DMS53 treated with DMSO at 0.1 percent for 48 hours (cell line): ENCODE measurements around the gene NOP53.
A peak's percentile ranks its signal among the peaks of the same experiment; 100 is the strongest.
"Not testable (repeated sequence)": the region's sequence is repeated elsewhere in the genome, so short reads cannot be mapped to it uniquely, and the experiment has no call there.

Experiments
- DNase-seq: peaks from one replicate; lab custom pipeline; 2025; ENCODE audit not compliant: unreplicated experiment; lab: John Stamatoyannopoulos, UW

The NOP53 gene

DNA sequence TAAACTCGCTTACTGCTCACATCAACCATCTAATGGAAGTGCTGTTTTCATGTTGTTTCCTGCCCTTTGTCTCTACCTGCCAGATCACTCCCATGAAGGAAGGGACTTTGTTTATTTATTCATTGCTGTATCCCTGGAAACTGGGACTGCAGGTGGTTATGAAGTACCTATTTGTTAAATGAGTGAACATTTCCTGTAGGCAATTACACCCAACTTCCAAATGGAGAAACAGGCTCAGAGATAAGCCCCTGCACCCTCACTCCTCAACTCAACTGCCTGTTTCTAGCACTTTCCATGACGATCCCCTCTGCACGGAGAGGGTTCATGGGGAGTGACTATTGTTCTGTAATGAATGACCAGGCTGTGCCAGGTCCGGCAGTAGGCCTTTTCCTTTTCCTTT, 31.2 kb downstream of the NOP53 start:
- DNase-seq = peak; percentile 97

DNA sequence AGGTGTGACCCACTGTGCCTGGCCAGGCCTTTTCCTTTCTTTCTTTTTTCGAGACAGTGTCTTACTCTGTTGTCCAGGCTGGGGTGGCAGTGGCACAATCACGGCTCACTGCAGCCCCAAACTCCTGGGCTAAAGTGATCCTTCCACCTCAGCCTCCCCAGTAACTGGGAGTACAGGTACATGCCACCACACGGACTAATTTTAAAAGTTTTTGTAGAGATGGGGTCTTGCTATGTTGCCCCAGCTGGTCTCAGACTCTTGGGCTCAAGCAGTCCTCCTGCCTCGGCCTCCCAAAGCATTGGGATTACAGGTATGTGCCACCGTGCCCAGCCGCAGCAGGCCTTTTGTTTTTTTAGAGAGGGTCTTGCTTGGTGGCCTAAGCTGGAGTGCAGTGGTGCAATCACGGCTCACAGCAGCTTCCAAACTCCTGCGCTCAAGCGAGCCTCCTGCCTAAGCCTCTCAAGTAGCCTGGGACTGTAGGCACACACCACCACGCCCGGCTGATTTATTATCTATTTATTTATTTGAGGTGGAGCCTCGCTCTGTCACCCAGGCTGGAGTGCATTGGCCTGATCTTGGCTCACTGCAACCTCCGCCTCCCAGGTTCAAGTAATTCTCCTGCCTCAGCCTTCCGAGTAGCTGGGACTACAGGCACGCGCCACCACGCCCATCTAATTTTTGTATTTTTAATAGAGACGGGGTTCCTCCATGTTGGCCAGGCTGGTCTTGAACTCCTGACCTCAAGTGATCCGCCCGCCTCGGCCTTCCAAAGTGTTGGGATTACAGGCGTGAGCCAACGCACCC, 32.1 kb downstream of the NOP53 start:
- DNase-seq = not testable (repeated sequence)

DNA sequence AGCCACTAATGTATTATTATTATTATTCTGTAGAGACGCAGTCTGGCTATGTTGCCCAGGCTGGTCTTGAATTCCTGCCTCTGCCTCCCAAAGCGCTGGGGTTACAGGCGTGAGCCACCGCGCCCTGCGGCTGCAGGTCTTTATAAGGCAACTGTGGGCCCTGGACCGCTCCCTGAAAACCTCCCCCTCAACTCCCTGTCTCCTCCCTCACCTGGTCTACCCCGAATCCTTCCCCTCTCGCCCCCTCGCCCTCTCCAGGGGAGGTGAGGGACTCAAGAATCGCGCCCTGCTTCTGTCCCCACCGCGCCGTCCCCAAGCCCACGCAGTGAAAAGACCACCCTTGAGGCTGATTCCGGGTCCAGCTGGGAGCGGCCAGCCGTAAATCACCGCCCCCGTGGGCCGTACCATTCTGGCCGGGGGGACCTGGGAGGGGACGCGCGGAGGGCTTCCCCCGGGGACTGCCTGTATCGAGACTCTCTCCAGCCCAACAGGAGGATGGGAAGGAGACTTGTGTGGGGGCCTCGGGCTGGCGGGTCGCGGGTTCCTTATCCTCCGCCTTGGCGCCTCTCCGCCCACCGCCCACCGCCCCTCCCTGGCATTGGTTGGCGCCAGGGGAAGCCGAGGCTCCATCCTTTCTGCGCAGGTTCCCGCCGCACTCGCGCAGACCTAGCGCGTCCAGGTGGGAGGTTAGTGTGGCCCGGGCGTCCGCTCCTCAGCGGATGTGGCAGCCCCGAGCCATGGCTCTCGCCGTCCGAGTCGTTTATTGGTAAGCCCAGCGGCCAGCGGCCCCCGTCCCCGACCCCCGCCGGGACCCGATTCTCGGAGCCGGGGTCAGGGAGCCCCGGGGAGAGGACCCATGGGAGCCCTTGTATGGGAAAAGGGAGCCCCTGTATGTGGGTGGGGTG, 33.0 kb downstream of the NOP53 start, which contains the start of gene SELENOW:
Gene SELENOW (plus strand): TSS at position 655 of the 905 bp plus-strand sequence. CDS start 83 bp downstream, at position 738.
- DNase-seq = peak; percentile 66

DNA sequence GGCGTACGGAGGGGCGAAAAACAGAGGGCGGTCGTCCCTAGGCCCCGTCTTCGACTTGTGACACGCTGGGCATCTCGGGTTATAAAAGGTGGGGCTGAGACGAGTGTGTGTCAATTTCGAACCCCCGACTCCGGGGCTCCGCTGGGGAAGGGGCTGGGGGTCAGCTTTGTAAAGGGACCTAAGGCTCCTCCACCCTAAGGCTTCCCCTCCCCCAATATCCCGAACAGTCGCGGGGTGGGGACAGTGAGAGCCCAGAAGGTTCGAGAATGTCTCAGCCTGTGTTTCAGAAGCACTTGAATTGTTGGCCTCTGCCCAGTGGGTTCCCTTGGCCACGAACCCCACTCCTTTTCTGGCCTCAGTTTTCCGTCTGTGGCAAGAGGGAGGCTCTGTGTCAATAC, 33.6 kb downstream of the NOP53 start:
- no peak for DNase-seq

DNA sequence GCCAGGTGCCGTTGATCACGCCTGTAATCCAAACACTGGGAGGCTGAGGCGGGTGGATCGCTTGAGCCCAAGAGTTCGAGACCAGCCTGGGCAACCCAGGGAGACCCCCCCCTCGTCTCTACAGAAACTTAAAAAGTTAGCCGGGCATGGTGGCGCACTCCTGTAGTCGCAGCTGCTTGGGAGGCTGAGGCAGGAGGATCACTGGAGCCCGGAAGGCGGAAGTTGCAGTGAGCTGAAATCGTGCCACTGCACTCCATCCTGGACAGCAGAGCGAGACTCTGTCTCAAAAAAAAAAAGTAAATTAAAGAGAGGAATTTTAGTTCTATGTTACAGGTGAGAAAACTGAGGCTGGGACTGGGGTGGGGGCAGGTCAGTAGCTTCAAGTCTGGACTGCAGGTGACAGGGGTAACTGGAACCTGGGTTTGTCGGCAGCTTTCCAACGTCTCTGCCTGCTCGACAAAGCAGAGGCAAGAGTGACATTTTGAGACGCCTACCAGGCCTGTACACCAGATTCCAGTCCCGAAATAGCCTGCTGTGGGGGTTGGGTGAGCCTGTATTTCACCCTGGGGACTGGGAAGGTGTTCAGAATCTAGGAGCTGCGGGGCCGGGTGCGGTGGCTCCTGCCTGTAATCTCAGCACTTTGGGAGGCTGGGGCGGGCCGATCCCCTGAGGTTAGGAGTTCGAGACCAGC, 34.3 kb downstream of the NOP53 start:
- no peak for DNase-seq

DNA sequence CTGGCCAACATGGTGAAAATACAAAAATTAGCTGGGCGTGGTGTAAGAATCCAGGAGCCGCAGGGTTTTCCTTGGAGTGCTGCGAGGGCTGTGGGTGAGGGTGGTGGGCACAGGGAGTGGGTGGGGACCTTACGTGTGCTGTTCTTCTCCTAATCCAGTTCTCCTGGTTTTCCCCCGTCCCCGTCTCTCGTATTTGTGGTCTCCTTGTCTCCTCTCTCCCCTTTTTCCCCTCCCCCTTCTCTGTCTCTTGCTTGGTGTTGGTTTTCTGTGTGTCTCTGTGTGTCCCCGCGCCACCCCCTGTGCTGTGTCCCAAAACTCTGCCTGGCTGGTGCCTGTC, 34.8 kb downstream of the NOP53 start:
- no peak for DNase-seq

DNA sequence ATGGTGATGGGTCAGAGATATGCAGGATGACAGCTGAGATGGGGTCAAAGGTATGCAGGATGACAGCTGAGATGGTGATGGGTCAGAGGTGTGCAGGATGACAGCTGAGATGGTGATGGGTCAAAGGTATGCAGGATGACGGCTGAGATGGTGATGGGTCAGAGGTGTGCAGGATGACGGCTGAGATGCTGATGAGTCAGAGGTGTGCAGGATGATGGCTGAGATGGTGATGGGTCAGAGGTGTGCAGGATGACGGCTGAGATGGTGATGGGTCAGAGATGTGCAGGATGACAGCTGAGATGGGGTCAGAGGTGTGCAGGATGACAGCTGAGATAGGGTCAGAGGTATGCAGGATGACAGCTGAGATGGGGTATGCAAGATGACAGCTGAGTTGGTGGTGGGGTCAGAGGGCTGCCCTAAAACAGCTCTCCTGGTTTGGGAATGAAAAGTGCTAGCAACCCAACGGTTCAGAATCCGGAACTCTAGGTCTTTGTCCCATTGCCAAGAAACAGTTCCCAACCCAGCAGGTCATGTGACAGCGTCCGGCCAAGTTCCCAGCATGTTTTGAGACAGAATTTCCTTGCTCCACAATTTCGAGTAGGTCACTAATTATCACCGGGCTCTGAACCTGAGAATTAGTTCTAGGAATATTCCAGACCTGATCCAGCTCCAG, 36.4 kb downstream of the NOP53 start:
- DNase-seq = no peak

DNA sequence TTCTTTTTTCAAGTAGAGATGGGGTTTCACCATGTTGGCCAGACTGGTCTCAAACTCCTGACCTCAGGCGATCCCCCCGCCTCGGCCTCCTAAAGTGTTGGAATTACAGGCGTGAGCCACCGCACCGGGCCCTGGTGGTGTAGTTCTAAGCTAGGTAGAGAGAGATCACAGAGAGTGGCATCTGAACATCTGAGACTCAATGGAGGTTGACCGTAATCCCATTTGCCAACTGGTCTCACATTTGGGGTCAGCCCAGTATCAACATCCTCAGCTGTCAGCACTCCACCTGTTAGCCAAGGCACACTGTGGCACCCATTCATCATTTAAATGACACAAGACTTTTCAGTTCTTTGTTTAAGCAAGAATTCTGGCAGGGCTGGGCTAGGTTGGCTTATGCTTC, 41.2 kb downstream of the NOP53 start:
- DNase-seq = no peak

DNA sequence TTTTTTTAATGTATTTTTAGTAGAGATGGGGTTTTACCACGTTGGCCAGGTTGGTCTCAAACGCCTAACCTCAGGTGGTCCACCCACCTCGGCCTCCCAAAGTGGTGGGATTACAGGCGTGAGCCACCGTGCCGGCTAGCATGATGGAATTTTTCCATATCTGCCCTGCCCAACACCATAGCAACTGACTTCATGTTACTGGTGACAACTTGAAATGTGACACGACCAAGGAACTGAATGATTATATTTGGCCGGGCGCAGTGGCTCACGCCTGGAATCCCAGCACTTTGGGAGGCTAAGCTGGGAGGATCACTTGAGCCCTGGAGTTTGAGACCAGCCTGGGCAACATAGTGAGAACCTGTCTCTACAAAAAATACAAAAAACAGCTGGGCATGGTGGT, 42.0 kb downstream of the NOP53 start:
- not testable (repeated sequence) for DNase-seq

DNA sequence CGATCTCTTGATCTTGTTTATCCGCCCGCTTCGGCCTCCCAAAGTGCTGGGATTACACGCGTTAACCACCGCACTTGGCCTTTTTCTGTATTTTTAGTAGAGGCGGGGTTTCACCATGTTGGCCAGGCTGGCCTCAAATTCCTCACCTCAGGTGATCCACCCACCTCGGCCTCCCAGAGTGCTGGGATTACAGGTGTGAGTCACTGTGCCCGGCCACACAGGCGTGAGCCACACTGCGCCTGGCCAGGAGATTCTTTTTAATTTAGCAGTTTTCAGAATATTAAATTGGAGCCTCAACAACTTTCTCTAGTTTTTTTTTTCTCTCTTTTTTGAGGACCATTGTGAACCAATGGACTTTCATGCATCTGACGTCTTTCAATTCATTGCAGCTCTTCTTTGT, 44.5 kb downstream of the NOP53 start:
- not testable (repeated sequence) for DNase-seq

DNA sequence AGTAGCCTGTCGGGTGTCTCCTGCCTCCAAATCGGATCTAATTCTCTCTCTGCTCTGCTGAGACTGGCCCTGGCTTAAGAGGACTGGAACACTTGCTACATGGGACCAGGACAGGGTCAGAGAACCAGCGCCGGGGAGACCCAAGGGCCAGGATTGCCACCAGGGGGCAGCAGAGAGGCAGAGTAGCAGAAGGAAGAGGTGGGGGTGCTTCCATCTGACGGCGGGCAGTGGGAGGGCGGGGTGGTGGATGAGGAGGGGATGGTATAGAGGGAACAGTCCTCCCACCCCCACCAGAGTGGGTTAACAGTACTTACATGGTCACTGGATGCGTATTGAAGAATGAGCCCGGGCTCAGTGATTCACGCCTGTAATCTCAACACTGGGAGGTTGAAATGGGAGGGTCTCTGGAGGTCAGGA, 45.1 kb downstream of the NOP53 start:
- DNase-seq = no peak

DNA sequence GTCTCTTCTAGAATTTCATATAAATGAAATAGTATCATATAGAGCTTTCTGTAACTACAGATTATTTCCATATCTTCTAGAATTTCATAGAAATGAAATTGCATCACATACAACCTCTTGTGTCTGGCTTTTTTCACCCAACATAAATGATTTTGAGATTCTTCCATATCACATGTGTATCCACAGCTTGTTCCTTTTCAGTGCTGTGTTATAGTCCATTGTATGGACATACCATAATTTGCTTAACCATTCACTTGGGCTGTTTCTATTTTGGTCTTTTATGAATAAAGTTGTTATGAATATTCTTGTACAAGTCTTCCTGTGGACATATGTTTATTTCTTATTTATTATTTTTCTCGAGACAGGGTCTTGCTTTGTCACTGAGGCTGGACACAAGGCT, 47.3 kb downstream of the NOP53 start:
- no peak for DNase-seq

DNA sequence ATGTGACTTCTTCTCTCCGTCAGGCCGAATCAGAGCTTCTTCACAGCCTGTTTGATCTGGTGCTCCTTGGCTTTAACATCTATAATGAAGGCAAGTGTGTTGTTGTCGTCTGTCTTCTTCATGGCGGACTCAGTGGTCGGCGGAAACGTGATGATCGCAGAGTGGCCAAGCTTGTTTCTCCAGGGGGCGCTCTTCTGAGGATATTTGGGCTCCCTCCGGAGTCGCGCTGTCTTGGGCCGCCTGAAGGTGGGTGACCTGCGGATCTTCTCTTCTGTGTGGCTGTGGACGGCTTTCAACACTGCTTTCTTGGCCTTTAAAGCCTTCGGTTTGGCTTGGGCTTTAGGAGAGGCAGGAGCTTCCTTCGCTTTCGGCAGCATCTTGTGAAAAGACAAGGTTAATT, 49.2 kb downstream of the NOP53 start:
- no peak for DNase-seq

DNA sequence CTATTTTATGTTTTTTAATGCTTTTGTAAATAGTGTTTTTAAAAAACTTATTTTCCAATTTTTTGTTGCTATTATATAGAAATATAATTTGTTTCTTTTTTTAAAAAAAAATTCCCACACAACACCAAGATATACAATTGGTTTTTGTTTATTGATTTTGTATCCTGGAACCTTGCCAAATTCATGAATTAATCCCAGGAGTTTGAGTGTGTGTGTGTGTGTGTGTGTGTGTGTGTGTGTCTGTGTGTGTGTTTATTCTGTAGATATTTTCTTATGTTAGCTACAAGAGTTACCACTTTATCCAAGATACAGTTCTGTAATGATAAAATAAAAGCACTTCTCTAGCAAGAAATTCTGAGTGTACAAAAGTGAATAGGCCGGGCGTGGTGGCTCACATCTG, 51.4 kb downstream of the NOP53 start:
- no peak for DNase-seq

DNA sequence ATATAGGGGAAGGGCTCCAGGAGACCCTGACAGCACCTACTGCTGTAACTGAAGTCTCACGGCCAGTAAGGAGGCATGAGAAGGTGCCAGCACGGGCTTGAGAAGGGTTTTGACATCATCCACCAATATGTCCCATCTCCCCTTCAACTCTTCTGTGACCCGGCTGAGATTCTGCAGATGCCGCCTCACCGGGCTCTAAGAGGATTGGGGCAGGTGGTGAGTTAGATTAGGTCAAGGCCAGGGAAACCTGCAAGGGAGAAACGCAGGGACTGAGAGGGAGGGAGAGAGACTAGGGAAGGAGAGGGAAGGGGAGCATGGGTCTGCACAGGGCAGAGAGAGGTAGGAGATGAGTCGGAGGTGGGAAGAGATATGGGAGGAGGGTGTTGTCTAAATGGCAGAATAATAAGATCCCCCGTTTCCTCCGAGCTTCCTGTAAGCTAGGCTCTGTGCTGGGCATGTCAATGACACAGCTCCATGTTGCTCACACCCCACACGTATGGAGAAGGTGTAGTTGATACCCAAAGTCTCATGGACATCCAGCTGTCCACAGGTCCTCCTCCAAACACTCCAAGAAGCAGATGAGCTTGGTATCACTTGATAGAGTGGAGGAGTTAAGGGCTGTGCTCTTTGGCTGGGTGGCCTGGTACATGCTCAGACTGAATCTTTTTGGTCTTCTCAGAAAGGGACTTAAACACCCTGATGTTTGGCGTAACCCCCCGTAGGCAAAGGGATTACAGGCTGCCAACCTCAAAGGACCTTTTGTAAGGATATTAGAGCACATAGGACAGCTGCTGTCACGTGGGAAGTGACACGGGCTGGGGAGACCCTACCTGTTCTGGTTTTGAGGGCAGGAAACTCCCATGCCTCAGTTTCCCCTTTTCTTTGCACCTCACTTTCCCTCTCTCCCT, 52.9 kb downstream of the NOP53 start:
- no peak for DNase-seq

DNA sequence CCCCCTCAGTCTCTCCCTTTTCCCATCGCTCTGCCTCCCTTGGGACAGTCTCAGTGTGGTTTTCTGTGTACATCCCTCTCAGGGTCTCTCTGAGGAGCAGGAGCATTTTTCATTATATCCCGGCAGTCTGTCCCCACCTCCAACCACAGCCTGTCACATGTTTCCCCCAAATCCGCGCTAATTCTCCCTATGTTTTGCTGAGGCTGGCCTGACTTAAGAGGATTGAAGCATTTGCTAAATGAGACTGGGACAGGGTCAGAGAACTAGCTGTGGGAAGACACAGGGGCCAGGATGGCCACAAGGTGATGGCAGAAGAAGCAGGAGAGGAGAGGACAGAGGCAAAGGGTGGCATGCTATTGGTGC, 53.5 kb downstream of the NOP53 start:
- no peak for DNase-seq

DNA sequence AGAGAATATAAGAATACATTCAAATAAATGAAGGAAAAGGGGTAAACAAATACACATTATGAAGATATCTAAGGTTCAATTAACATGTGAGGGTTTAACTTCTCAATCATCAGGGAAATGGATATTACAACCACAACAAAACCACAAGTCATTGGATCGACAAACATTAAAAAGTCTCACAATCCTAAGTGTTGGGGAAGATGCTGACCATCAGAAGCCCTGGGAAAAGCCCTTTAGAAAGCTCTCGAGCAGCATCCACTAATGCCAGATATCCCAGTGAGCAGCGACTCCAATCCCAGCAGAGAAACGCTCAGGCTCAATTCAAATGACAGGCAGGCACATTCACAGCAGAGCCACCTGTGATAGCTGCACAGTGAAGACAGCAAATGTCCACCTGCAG, 55.9 kb downstream of the NOP53 start:
- DNase-seq = no peak

DNA sequence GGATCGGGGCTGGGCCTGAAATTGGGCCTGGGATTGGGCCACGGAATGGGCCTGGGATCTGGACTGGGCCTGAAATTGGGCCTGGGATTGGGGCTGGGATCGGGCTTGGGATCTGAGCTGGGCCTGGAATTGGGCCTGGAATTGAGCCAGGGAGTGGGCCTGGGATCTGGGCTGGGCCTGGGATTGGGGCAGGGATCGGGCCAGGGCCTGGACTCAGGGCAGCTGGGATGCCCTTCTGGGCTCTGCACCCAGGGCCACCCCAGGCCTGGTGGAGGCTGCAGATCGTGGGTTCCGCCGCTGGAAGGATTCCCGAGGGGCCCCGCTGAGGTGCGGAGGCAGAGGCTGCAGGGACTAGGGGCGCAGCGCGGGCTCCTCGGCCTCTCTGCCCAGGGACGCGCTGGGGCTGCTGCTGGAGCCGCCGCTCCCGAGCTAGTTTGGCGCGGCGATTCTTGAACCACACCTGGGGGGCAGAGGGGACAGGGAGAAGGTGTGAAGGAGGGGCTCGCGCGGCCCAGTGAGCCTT, 57.2 kb downstream of the NOP53 start:
- no peak for DNase-seq

DNA sequence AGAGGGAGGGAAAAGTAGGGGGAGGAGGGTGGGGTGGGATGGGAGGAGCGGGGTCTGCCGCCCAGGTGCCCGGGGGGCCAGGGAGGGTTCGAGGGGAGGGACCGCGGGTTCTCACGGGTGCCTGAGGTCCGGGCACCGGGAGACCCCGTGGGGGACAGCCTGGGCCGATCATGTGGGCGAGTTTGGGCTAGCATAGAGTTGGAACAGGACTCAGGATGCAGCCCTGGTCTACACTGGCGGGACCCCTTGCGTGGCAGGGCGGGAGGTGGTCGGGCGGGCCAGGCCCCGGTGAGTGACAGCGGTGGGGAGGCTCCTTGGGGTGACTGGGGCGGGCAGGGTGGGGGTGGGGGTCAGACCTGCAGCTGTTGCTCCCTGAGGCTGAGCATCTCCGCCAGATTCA, 57.8 kb downstream of the NOP53 start:
- DNase-seq = not testable (repeated sequence)

DNA sequence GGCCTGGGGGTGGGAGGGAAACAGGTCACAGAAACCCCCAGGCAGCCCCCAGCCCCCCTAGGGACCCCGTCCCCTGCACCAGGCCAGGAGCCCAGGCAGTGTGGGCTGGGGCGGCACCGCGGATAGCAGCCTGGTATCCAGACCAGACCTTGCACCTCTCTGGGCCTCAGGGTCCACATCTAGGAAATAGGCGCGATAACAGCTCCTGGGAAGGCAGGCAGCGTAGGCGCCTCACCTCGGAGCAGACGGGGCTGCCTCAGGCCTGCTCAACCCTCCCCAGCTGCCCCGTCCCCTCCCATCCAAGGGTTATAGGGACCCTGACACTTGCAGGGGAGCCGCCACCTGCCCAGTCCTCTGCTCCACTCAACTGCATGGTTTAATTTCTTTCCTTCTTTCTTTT, 58.3 kb downstream of the NOP53 start:
- DNase-seq = not testable (repeated sequence)
